Stimulated activated CD8-positive, alpha-beta memory T cell treated with anti-CD3 and anti-CD28 coated beads, Interleukin-7, amount 100 ng/mL, for 48 hours (primary cell): ENCODE data around the gene ERGIC1.
"Not testable (repeated sequence)": the region's sequence is repeated elsewhere in the genome, so short reads cannot be mapped to it uniquely, and the experiment has no call there.

Experiments used
- DNase-seq, 2 donors: peaks; one replicate each; pipeline ENCODE4 v3.0.0-alpha.2; 2020; ENCODE audit warnings: low read depth in 1 of 2; ENCODE audit errors: extremely low read depth in 1 of 2

ERGIC1 gene

GRCh38 chr5:172877466-172878260 lies 43.6 kb downstream of the ERGIC1 start:
- DNase-seq, result no peak

- no peak for DNase-seq
Measured at GRCh38 chr5:172878585-172878932, 44.5 kb downstream of the ERGIC1 start.

GRCh38 chr5:172878933-172879752 lies 45.1 kb downstream of the ERGIC1 start:
- peak in 1 of 2 donors; percentile 16 for DNase-seq

- DNase-seq, result peak; percentile 25 to 45
Measured at GRCh38 chr5:172881691-172882370, 47.8 kb downstream of the ERGIC1 start.

GRCh38 chr5:172883066-172883465 lies 49.0 kb downstream of the ERGIC1 start:
- DNase-seq, result no peak

- DNase-seq, result no peak
Measured at GRCh38 chr5:172885597-172886340, 51.7 kb downstream of the ERGIC1 start.

- no peak for DNase-seq
Measured at GRCh38 chr5:172886476-172886875, 52.4 kb downstream of the ERGIC1 start.

GRCh38 chr5:172886974-172887501 lies 53.0 kb downstream of the ERGIC1 start:
- no peak for DNase-seq

- DNase-seq, result no peak
Measured at GRCh38 chr5:172887692-172888091, 53.6 kb downstream of the ERGIC1 start.

- no peak for DNase-seq
Measured at GRCh38 chr5:172890659-172891058, 56.6 kb downstream of the ERGIC1 start.

- DNase-seq, result no peak
Measured at GRCh38 chr5:172891716-172892421, 57.8 kb downstream of the ERGIC1 start.

GRCh38 chr5:172892713-172893112 lies 58.7 kb downstream of the ERGIC1 start:
- DNase-seq, result no peak

GRCh38 chr5:172894767-172895388 lies 60.8 kb downstream of the ERGIC1 start:
- DNase-seq, result no peak

- no peak for DNase-seq
Measured at GRCh38 chr5:172895549-172895948, 61.5 kb downstream of the ERGIC1 start.

- DNase-seq, result no peak
Measured at GRCh38 chr5:172896465-172896864, 62.4 kb downstream of the ERGIC1 start.

GRCh38 chr5:172897067-172897466 lies 63.0 kb downstream of the ERGIC1 start:
- DNase-seq, result not testable (repeated sequence)

- DNase-seq, result no peak
Measured at GRCh38 chr5:172897481-172898217, 63.6 kb downstream of the ERGIC1 start.

- DNase-seq, result no peak
Measured at GRCh38 chr5:172898218-172898842, 64.3 kb downstream of the ERGIC1 start.
